DMS53 treated with DMSO at 0.1 percent for 48 hours (cell line): ENCODE data around the gene SUPT5H.

Experiments
- DNase-seq: peaks from one replicate; lab custom pipeline; 2025; ENCODE audit not compliant: unreplicated experiment; lab: John Stamatoyannopoulos, UW

SUPT5H gene

GRCh38 chr19:39409208-39410016, 36.0 kb upstream of the SUPT5H start:
- DNase-seq, result peak; percentile 92

- peak; percentile 58 for DNase-seq
Measured at GRCh38 chr19:39410017-39410830, 35.2 kb upstream of the SUPT5H start.

GRCh38 chr19:39410831-39411080, 34.6 kb upstream of the SUPT5H start:
- no peak for DNase-seq

GRCh38 chr19:39411081-39411831, 34.1 kb upstream of the SUPT5H start:
- DNase-seq, result no peak

- peak; percentile 95 for DNase-seq
Measured at GRCh38 chr19:39411832-39412099, 33.6 kb upstream of the SUPT5H start.

- peak; percentile 99 for DNase-seq
Measured at GRCh38 chr19:39412100-39412866, 33.1 kb upstream of the SUPT5H start, which contains the start of gene PLEKHG2. PLEKHG2 (plus strand) TSS chr19:39412669; CDS start chr19:39414087, 1,418 bp downstream.

- no peak for DNase-seq
Measured at GRCh38 chr19:39412867-39413271, 32.5 kb upstream of the SUPT5H start.

- DNase-seq, result no peak
Measured at GRCh38 chr19:39413272-39413910, 32.0 kb upstream of the SUPT5H start.

- DNase-seq, result no peak
Measured at GRCh38 chr19:39413911-39414608, 31.3 kb upstream of the SUPT5H start.

- no peak for DNase-seq
Measured at GRCh38 chr19:39415111-39416046, 30.0 kb upstream of the SUPT5H start.

- DNase-seq, result no peak
Measured at GRCh38 chr19:39416152-39417120, 28.9 kb upstream of the SUPT5H start.

- DNase-seq, result no peak
Measured at GRCh38 chr19:39417463-39418181, 27.8 kb upstream of the SUPT5H start.

- DNase-seq, result no peak
Measured at GRCh38 chr19:39419003-39419402, 26.4 kb upstream of the SUPT5H start.

- no peak for DNase-seq
Measured at GRCh38 chr19:39420769-39421168, 24.6 kb upstream of the SUPT5H start.

GRCh38 chr19:39422020-39422419, 23.4 kb upstream of the SUPT5H start:
- DNase-seq, result no peak

- no peak for DNase-seq
Measured at GRCh38 chr19:39423258-39424086, 21.9 kb upstream of the SUPT5H start.
